ENCODE data around the gene NEK6. TPM values are rescaled to one million over a fixed set of nuclear protein-coding genes. Genes with fewer than 3 reads are reported as not detected.
"Not testable (repeated sequence)": the region's sequence is repeated elsewhere in the genome, so short reads cannot be mapped to it uniquely, and the experiment has no call there.

Gene NEK6
- total RNA-seq, 1 donor from 2014 or later: 8.7 TPM

GRCh38 chr9:124248066-124248465 is 9.7 kb upstream of the NEK6 start:
- H3K4me3 ChIP-seq: no peak overlapping the region
- H3K9me3 ChIP-seq (replicated peaks): no peaks in the 10 kb centered on the region
- TF ChIP-seq, protein P1, sequence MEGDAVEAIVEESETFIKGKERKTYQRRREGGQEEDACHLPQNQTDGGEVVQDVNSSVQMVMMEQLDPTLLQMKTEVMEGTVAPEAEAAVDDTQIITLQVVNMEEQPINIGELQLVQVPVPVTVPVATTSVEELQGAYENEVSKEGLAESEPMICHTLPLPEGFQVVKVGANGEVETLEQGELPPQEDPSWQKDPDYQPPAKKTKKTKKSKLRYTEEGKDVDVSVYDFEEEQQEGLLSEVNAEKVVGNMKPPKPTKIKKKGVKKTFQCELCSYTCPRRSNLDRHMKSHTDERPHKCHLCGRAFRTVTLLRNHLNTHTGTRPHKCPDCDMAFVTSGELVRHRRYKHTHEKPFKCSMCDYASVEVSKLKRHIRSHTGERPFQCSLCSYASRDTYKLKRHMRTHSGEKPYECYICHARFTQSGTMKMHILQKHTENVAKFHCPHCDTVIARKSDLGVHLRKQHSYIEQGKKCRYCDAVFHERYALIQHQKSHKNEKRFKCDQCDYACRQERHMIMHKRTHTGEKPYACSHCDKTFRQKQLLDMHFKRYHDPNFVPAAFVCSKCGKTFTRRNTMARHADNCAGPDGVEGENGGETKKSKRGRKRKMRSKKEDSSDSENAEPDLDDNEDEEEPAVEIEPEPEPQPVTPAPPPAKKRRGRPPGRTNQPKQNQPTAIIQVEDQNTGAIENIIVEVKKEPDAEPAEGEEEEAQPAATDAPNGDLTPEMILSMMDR (IDR thresholded peaks at IDR 0.05; ENCODE audit: borderline replicate concordance): no peak
- no peak for DNase-seq
- H3K27me3 ChIP-seq (ENCODE audit: low read depth): no peaks in the 10 kb centered on the region
- H3K36me3 ChIP-seq: no peaks in the 10 kb centered on the region
- H3K27ac ChIP-seq (replicated peaks): no peak overlapping the region
- intact Hi-C loops (cut with micrococcal nuclease): no loop called here
- peaks cover 15% of the 10 kb centered on the region for H3K4me1 ChIP-seq

DNA sequence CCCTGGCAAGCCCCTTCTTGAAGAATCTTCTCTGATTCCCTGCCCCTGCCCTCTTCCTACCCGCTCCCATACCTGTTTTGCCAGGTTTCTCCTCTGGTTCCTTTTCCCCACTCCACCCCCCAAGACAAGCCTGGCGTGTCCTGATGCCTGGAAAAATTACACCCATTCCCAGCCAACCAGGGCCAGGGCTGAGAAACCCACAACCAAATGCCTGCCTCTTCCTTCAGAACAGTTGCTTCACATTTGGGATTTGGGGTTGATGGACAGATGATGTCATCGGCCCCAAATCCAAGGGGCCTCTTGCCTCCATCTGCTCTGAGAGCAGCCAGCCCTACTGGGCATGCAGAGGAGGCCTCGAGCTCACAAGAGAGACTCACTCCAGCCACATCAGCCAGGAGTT is 8.8 kb upstream of the NEK6 start:
- no peak for DNase-seq
- intact Hi-C loops (cut with micrococcal nuclease): no loop called here

DNA sequence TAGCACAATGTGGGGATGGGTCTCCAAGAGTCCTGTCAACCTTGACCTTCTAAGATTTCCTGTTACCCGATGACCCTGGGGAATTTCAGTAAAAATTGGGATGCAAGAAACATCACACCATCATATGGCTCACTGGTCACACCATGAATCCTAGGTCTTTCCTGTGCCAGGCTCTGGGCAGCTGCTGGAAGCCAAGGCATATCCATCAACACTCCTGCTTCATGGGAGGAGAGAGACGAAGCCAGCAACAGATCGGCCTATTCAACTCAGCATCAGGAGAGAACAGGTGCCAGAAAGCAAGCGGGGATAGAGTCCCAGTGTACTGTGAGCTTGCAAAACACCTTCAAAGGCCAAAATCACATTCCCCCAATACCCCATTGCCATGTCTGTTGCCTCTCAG is 6.5 kb upstream of the NEK6 start:
- H3K4me3 ChIP-seq: no peak overlapping the region
- no peaks in the 10 kb centered on the region for H3K36me3 ChIP-seq
- peaks cover 12% of the 10 kb centered on the region for H3K4me1 ChIP-seq
- no peaks in the 10 kb centered on the region for H3K27me3 ChIP-seq (ENCODE audit: low read depth)
- TF ChIP-seq, protein P1 (IDR thresholded peaks at IDR 0.05; ENCODE audit: borderline replicate concordance): no peak
- no peak overlapping the region for H3K27ac ChIP-seq (replicated peaks)
- H3K9me3 ChIP-seq (replicated peaks): no peaks in the 10 kb centered on the region
- intact Hi-C loops (cut with micrococcal nuclease): no loop called here
- DNase-seq: no peak

More for the DNA sequence above, 8.8 kb upstream of the NEK6 start:
- no peaks in the 10 kb centered on the region for H3K9me3 ChIP-seq (replicated peaks)
- H3K4me1 ChIP-seq: peaks cover 12% of the 10 kb centered on the region
- TF ChIP-seq, protein P1 (IDR thresholded peaks at IDR 0.05; ENCODE audit: borderline replicate concordance): no peak
- H3K27me3 ChIP-seq (ENCODE audit: low read depth): no peaks in the 10 kb centered on the region
- H3K4me3 ChIP-seq: no peak overlapping the region
- no peak overlapping the region for H3K27ac ChIP-seq (replicated peaks)
- no peaks in the 10 kb centered on the region for H3K36me3 ChIP-seq

- Histone ChIP-seq H3K4me1 (peaks cover 12% of the 10 kb centered on the region), H3K27me3 (ENCODE audit: low read depth) (no peaks in the 10 kb centered on the region), H3K27ac (replicated peaks) (peak overlapping the region; percentile 18), H3K4me3 (no peak overlapping the region), H3K36me3 (no peaks in the 10 kb centered on the region), H3K9me3 (replicated peaks) (no peaks in the 10 kb centered on the region)
- TF ChIP-seq, protein P1 (IDR thresholded peaks at IDR 0.05; ENCODE audit: borderline replicate concordance): no peak
- intact Hi-C loops (cut with micrococcal nuclease): no loop called here
- DNase-seq: no peak
Measured at GRCh38 chr9:124251605-124252378, 6.0 kb upstream of the NEK6 start.

- H3K36me3 ChIP-seq; H3K27me3 ChIP-seq (ENCODE audit: low read depth); DNase-seq; H3K4me3 ChIP-seq; intact Hi-C loops (cut with micrococcal nuclease); H3K27ac ChIP-seq (replicated peaks); H3K9me3 ChIP-seq (replicated peaks): not testable (repeated sequence)
- H3K4me1 ChIP-seq: peaks cover 12% of the 10 kb centered on the region
Measured at GRCh38 chr9:124252878-124253277, 4.9 kb upstream of the NEK6 start.

GRCh38 chr9:124254261-124254682 is 3.5 kb upstream of the NEK6 start:
- H3K27me3 ChIP-seq (ENCODE audit: low read depth): no peaks in the 10 kb centered on the region
- no peaks in the 10 kb centered on the region for H3K9me3 ChIP-seq (replicated peaks)
- H3K27ac ChIP-seq (replicated peaks): no peak overlapping the region
- TF ChIP-seq, protein P1 (IDR thresholded peaks at IDR 0.05; ENCODE audit: borderline replicate concordance): no peak
- no peaks in the 10 kb centered on the region for H3K36me3 ChIP-seq
- no peak for DNase-seq
- H3K4me1 ChIP-seq: peaks cover 21% of the 10 kb centered on the region
- H3K4me3 ChIP-seq: no peak overlapping the region
- intact Hi-C loops (cut with micrococcal nuclease): no loop called here
